Ishikawa (cell line): ENCODE results near the gene IPCEF1.

Experiments
- CEBPB ChIP-seq: IDR thresholded peaks from 2 replicates; pipeline ENCODE4 v1.6.1; 2012
- CREB1 ChIP-seq: IDR thresholded peaks from 2 replicates; pipeline ENCODE4 v1.6.1; 2012; ENCODE audit warnings: low read depth
- EGR1 ChIP-seq: IDR thresholded peaks from 2 replicates; pipeline ENCODE4 v1.6.1; 2012
- EP300 ChIP-seq: IDR thresholded peaks from 2 replicates; pipeline ENCODE4 v1.6.1; 2012; ENCODE audit warnings: borderline replicate concordance
- FOXM1 ChIP-seq: IDR thresholded peaks from 2 replicates; pipeline ENCODE4 v1.6.1; 2012; ENCODE audit warnings: low read depth, borderline replicate concordance
- MAX ChIP-seq: IDR thresholded peaks from 2 replicates; pipeline ENCODE4 v1.6.1; 2012
- NFIC ChIP-seq: IDR thresholded peaks from 2 replicates; pipeline ENCODE4 v1.6.1; 2012
- RAD21 ChIP-seq: IDR thresholded peaks from 2 replicates; pipeline ENCODE4 v1.6.1; 2012; ENCODE audit warnings: low read depth
- REST ChIP-seq: IDR thresholded peaks from 2 replicates; pipeline ENCODE4 v1.6.1; 2012; ENCODE audit warnings: low read depth, mild to moderate bottlenecking
- TAF1 ChIP-seq: IDR thresholded peaks from 2 replicates; pipeline ENCODE4 v1.6.1; 2012; ENCODE audit warnings: low read depth, mild to moderate bottlenecking
- TCF12 ChIP-seq: IDR thresholded peaks from 2 replicates; pipeline ENCODE4 v1.6.1; 2012; ENCODE audit warnings: low read depth
- TEAD4 ChIP-seq: IDR thresholded peaks from 2 replicates; pipeline ENCODE4 v1.6.1; 2012
- USF1 ChIP-seq: IDR thresholded peaks from 2 replicates; pipeline ENCODE4 v1.6.1; 2012
- YY1 ChIP-seq: IDR thresholded peaks from 2 replicates; pipeline ENCODE4 v1.6.1; 2012; ENCODE audit warnings: low read depth
- ZBTB7A ChIP-seq: IDR thresholded peaks from 2 replicates; pipeline ENCODE4 v1.6.1; 2012; ENCODE audit warnings: low read depth

Gene IPCEF1

GRCh38 chr6:154249499-154250298, 106.9 kb downstream of the IPCEF1 start:
- TF ChIP-seq RAD21 (no peak), YY1 (no peak), NFIC (no peak), REST (no peak), TAF1 (no peak), CEBPB (no peak), CREB1 (no peak), MAX (no peak), FOXM1 (no peak), USF1 (no peak), TEAD4 (no peak), TCF12 (no peak)

GRCh38 chr6:154247119-154247861, 109.3 kb downstream of the IPCEF1 start:
- TF ChIP-seq FOXM1 = no peak
- no peak for TF ChIP-seq NFIC
- no peak for TF ChIP-seq MAX
- TF ChIP-seq TEAD4 = no peak
- no peak for TF ChIP-seq RAD21
- TF ChIP-seq TCF12 = no peak
- TF ChIP-seq CREB1 = no peak
- no peak for TF ChIP-seq CEBPB
- no peak for TF ChIP-seq USF1
- TF ChIP-seq ZBTB7A = no peak
- no peak for TF ChIP-seq EP300
- no peak for TF ChIP-seq REST
- no peak for TF ChIP-seq YY1
- TF ChIP-seq TAF1 = no peak
- no peak for TF ChIP-seq EGR1

- TF ChIP-seq FOXM1 (no peak), TCF12 (no peak), MAX (no peak), RAD21 (no peak), TAF1 (no peak), NFIC (no peak), EP300 (no peak), TEAD4 (no peak), CREB1 (no peak), YY1 (no peak), REST (no peak), ZBTB7A (no peak), CEBPB (no peak), EGR1 (no peak), USF1 (no peak)
Observed at GRCh38 chr6:154246723-154247118, 109.9 kb downstream of the IPCEF1 start.
